ENCODE data around the gene GNG7.
"Not testable (repeated sequence)": the region's sequence is repeated elsewhere in the genome, so short reads cannot be mapped to it uniquely, and the experiment has no call there.

Gene GNG7

GRCh38 chr19:2549701-2550191 is 152.7 kb downstream of the GNG7 start:
- no peak for TF ChIP-seq ZNF384 (IDR thresholded peaks at IDR 0.05)
- TF ChIP-seq PKNOX1 (IDR thresholded peaks at IDR 0.05) = no peak
- TF ChIP-seq NFRKB (IDR thresholded peaks at IDR 0.05) = no peak
- no peak for TF ChIP-seq HDGF (IDR thresholded peaks at IDR 0.05; ENCODE audit: borderline replicate concordance)
- no peak for TF ChIP-seq FOXM1 (IDR thresholded peaks at IDR 0.05; ENCODE audit: borderline replicate concordance)
- TF ChIP-seq BHLHE40 (IDR thresholded peaks at IDR 0.05; ENCODE audit: borderline replicate concordance) = no peak
- TF ChIP-seq SP1 (IDR thresholded peaks at IDR 0.05) = no peak
- TF ChIP-seq TARDBP (IDR thresholded peaks at IDR 0.05) = no peak
- no peak for TF ChIP-seq LEF1 (IDR thresholded peaks at IDR 0.05; ENCODE audit: borderline replicate concordance)
- TF ChIP-seq SUZ12 (IDR thresholded peaks at IDR 0.05) = no peak
- TF ChIP-seq FOXK2 (IDR thresholded peaks at IDR 0.05) = no peak
- TF ChIP-seq ELF4 (IDR thresholded peaks at IDR 0.05) = no peak
- no peak for TF ChIP-seq ARNT (IDR thresholded peaks at IDR 0.05)
- TF ChIP-seq L3MBTL2 (conservative IDR thresholded peaks at IDR 0.05) = no peak
- no peak for TF ChIP-seq CTBP1 (IDR thresholded peaks at IDR 0.05; ENCODE audit: borderline replicate concordance)
- TF ChIP-seq FOXA1 (IDR thresholded peaks at IDR 0.05) = no peak
- DNase-seq (ENCODE audit: extremely low spot score) = no peak
- POLR2A ChIA-PET = interaction anchor here (1.1 to 7.3 kb wide), 2 partner anchors 25 to 73 kb away, joined by 3 to 79 read pairs; partner anchors contain the start of gene GADD45B
- CTCF ChIA-PET = no interaction called here

- DNase-seq (ENCODE audit: extremely low spot score) = no peak
- CTCF ChIA-PET = no interaction called here
- TF ChIP-seq ARNT (IDR thresholded peaks at IDR 0.05) (no peak), LEF1 (IDR thresholded peaks at IDR 0.05; ENCODE audit: borderline replicate concordance) (no peak), HDGF (IDR thresholded peaks at IDR 0.05; ENCODE audit: borderline replicate concordance) (no peak), NFRKB (IDR thresholded peaks at IDR 0.05) (no peak), CTBP1 (IDR thresholded peaks at IDR 0.05; ENCODE audit: borderline replicate concordance) (no peak), FOXK2 (IDR thresholded peaks at IDR 0.05) (no peak), PKNOX1 (IDR thresholded peaks at IDR 0.05) (no peak)
- POLR2A ChIA-PET = no interaction called here
These were observed 153.5 kb downstream of the GNG7 start for GRCh38 chr19:2548966-2549365.

- TF ChIP-seq SUZ12 (IDR thresholded peaks at IDR 0.05) (no peak), HDGF (IDR thresholded peaks at IDR 0.05; ENCODE audit: borderline replicate concordance) (no peak), SP1 (IDR thresholded peaks at IDR 0.05) (no peak), L3MBTL2 (conservative IDR thresholded peaks at IDR 0.05) (no peak), LEF1 (IDR thresholded peaks at IDR 0.05; ENCODE audit: borderline replicate concordance) (no peak), FOXK2 (IDR thresholded peaks at IDR 0.05) (no peak)
- ChIA-PET CTCF (no interaction called here), POLR2A (interaction anchor here (3.4 kb wide), 1 partner anchor 71 kb away, joined by 27 read pairs; the partner anchor contains the start of gene GADD45B)
- DNase-seq (ENCODE audit: extremely low spot score) = no peak
These were observed 154.8 kb downstream of the GNG7 start for GRCh38 chr19:2547721-2548120.

GRCh38 chr19:2547033-2547680 is 155.3 kb downstream of the GNG7 start:
- TF ChIP-seq ZNF384 (IDR thresholded peaks at IDR 0.05) (no peak), SP1 (IDR thresholded peaks at IDR 0.05) (no peak), BHLHE40 (IDR thresholded peaks at IDR 0.05; ENCODE audit: borderline replicate concordance) (no peak), NFRKB (IDR thresholded peaks at IDR 0.05) (no peak), L3MBTL2 (conservative IDR thresholded peaks at IDR 0.05) (no peak), LEF1 (IDR thresholded peaks at IDR 0.05; ENCODE audit: borderline replicate concordance) (no peak), HDGF (IDR thresholded peaks at IDR 0.05; ENCODE audit: borderline replicate concordance) (no peak), CTBP1 (IDR thresholded peaks at IDR 0.05; ENCODE audit: borderline replicate concordance) (no peak), FOXA1 (IDR thresholded peaks at IDR 0.05) (no peak), TARDBP (IDR thresholded peaks at IDR 0.05) (no peak), ELF4 (IDR thresholded peaks at IDR 0.05) (no peak), SUZ12 (IDR thresholded peaks at IDR 0.05) (no peak), PKNOX1 (IDR thresholded peaks at IDR 0.05) (no peak), FOXM1 (IDR thresholded peaks at IDR 0.05; ENCODE audit: borderline replicate concordance) (no peak), ARNT (IDR thresholded peaks at IDR 0.05) (no peak)

GRCh38 chr19:2546128-2547032 is 156.1 kb downstream of the GNG7 start:
- DNase-seq (ENCODE audit: extremely low spot score) = no peak
- ChIA-PET CTCF (no interaction called here), POLR2A (interaction anchor here (3.4 kb wide), 1 partner anchor 70 kb away, joined by 27 read pairs; the partner anchor contains the start of gene GADD45B)
- TF ChIP-seq CTBP1 (IDR thresholded peaks at IDR 0.05; ENCODE audit: borderline replicate concordance) = no peak
- TF ChIP-seq SUZ12 (IDR thresholded peaks at IDR 0.05) = no peak
- no peak for TF ChIP-seq ARNT (IDR thresholded peaks at IDR 0.05)
- TF ChIP-seq LEF1 (IDR thresholded peaks at IDR 0.05; ENCODE audit: borderline replicate concordance) = no peak
- no peak for TF ChIP-seq TARDBP (IDR thresholded peaks at IDR 0.05)
- TF ChIP-seq BHLHE40 (IDR thresholded peaks at IDR 0.05; ENCODE audit: borderline replicate concordance) = no peak
- TF ChIP-seq ZNF384 (IDR thresholded peaks at IDR 0.05) = no peak
- no peak for TF ChIP-seq FOXA1 (IDR thresholded peaks at IDR 0.05)
- TF ChIP-seq PKNOX1 (IDR thresholded peaks at IDR 0.05) = no peak
- TF ChIP-seq L3MBTL2 (conservative IDR thresholded peaks at IDR 0.05) = no peak
- no peak for TF ChIP-seq NFRKB (IDR thresholded peaks at IDR 0.05)

More at GRCh38 chr19:2547033-2547680, 155.3 kb downstream of the GNG7 start:
- DNase-seq (ENCODE audit: extremely low spot score) = no peak
- POLR2A ChIA-PET = interaction anchor here (3.4 kb wide), 1 partner anchor 71 kb away, joined by 27 read pairs; the partner anchor contains the start of gene GADD45B
- CTCF ChIA-PET = no interaction called here

- DNase-seq (ENCODE audit: extremely low spot score); CTCF ChIA-PET: not testable (repeated sequence)
- POLR2A ChIA-PET = interaction anchor here (3.4 kb wide), 1 partner anchor 69 kb away, joined by 27 read pairs; the partner anchor contains the start of gene GADD45B
These were observed 156.9 kb downstream of the GNG7 start for GRCh38 chr19:2545416-2546127.
